ENCODE measurements around the gene ANKRD66. TPM values are rescaled to one million over a fixed set of nuclear protein-coding genes. Genes with fewer than 3 reads are reported as not detected.
"Not testable (repeated sequence)": the region's sequence is repeated elsewhere in the genome, so short reads cannot be mapped to it uniquely, and the experiment has no call there.

ANKRD66 gene
- total RNA-seq, 2 experiments from 2014 or later = not detected

- POLR2A ChIA-PET = no interaction called here
- CTCF ChIA-PET = no interaction called here
- no peak overlapping the region for H3K27ac Mint-ChIP-seq
Measured at GRCh38 chr6:46763466-46763865, 16.7 kb downstream of the ANKRD66 start.

GRCh38 chr6:46764280-46764679 is 17.5 kb downstream of the ANKRD66 start:
- H3K9me3 Mint-ChIP-seq; DNase-seq; H3K36me3 Mint-ChIP-seq (ENCODE audit: low read depth); H3K4me1 Mint-ChIP-seq; CTCF ChIA-PET; H3K27me3 Mint-ChIP-seq; H3K27ac Mint-ChIP-seq; POLR2A ChIA-PET; H3K4me3 Mint-ChIP-seq: not testable (repeated sequence)

More at GRCh38 chr6:46763466-46763865, 16.7 kb downstream of the ANKRD66 start:
- Mint-ChIP-seq H3K4me1 (no peaks in the 10 kb centered on the region), H3K9me3 (no peaks in the 10 kb centered on the region), H3K36me3 (ENCODE audit: low read depth) (no peaks in the 10 kb centered on the region), H3K4me3 (no peak overlapping the region), H3K27me3 (peaks cover 4% of the 10 kb centered on the region)
- no peak for DNase-seq

GRCh38 chr6:46764961-46765360 is 18.2 kb downstream of the ANKRD66 start:
- H3K4me3 Mint-ChIP-seq = no peak overlapping the region
- H3K36me3 Mint-ChIP-seq (ENCODE audit: low read depth) = no peaks in the 10 kb centered on the region
- H3K27ac Mint-ChIP-seq = no peak overlapping the region
- POLR2A ChIA-PET = no interaction called here
- no peaks in the 10 kb centered on the region for H3K9me3 Mint-ChIP-seq
- H3K27me3 Mint-ChIP-seq = peaks cover 4% of the 10 kb centered on the region
- CTCF ChIA-PET = no interaction called here
- no peak for DNase-seq
- no peaks in the 10 kb centered on the region for H3K4me1 Mint-ChIP-seq

- peaks cover 4% of the 10 kb centered on the region for H3K27me3 Mint-ChIP-seq
- CTCF ChIA-PET = no interaction called here
- POLR2A ChIA-PET = no interaction called here
- no peaks in the 10 kb centered on the region for H3K36me3 Mint-ChIP-seq (ENCODE audit: low read depth)
- H3K9me3 Mint-ChIP-seq = no peaks in the 10 kb centered on the region
- H3K4me1 Mint-ChIP-seq = no peaks in the 10 kb centered on the region
- H3K27ac Mint-ChIP-seq = no peak overlapping the region
- DNase-seq = no peak
- no peak overlapping the region for H3K4me3 Mint-ChIP-seq
Measured at GRCh38 chr6:46772016-46772415, 25.3 kb downstream of the ANKRD66 start.

GRCh38 chr6:46772762-46773161 is 26.0 kb downstream of the ANKRD66 start:
- H3K4me1 Mint-ChIP-seq = no peaks in the 10 kb centered on the region
- peaks cover 1% of the 10 kb centered on the region for H3K27me3 Mint-ChIP-seq
- ChIA-PET POLR2A (no interaction called here), CTCF (no interaction called here)
- H3K27ac Mint-ChIP-seq = no peak overlapping the region
- no peak for DNase-seq
- H3K9me3 Mint-ChIP-seq = no peaks in the 10 kb centered on the region
- no peaks in the 10 kb centered on the region for H3K36me3 Mint-ChIP-seq (ENCODE audit: low read depth)
- no peak overlapping the region for H3K4me3 Mint-ChIP-seq

- H3K4me3 Mint-ChIP-seq = no peak overlapping the region
- no peaks in the 10 kb centered on the region for H3K27me3 Mint-ChIP-seq
- H3K4me1 Mint-ChIP-seq = no peaks in the 10 kb centered on the region
- no peak overlapping the region for H3K27ac Mint-ChIP-seq
- POLR2A ChIA-PET = no interaction called here
- CTCF ChIA-PET = no interaction called here
- no peaks in the 10 kb centered on the region for H3K9me3 Mint-ChIP-seq
- no peak for DNase-seq
- no peaks in the 10 kb centered on the region for H3K36me3 Mint-ChIP-seq (ENCODE audit: low read depth)
Measured at GRCh38 chr6:46773201-46773855, 26.6 kb downstream of the ANKRD66 start.

- H3K4me3 Mint-ChIP-seq; CTCF ChIA-PET; DNase-seq; H3K27me3 Mint-ChIP-seq; H3K36me3 Mint-ChIP-seq (ENCODE audit: low read depth); POLR2A ChIA-PET; H3K27ac Mint-ChIP-seq; H3K9me3 Mint-ChIP-seq; H3K4me1 Mint-ChIP-seq: not testable (repeated sequence)
Measured at GRCh38 chr6:46774736-46775135, 28.0 kb downstream of the ANKRD66 start.

GRCh38 chr6:46776070-46776712 is 29.5 kb downstream of the ANKRD66 start:
- no peak for DNase-seq
- Mint-ChIP-seq H3K27me3 (no peaks in the 10 kb centered on the region), H3K4me1 (no peaks in the 10 kb centered on the region), H3K36me3 (ENCODE audit: low read depth) (no peaks in the 10 kb centered on the region), H3K27ac (no peak overlapping the region), H3K4me3 (no peak overlapping the region), H3K9me3 (no peaks in the 10 kb centered on the region)
- POLR2A ChIA-PET = no interaction called here
- CTCF ChIA-PET = no interaction called here

GRCh38 chr6:46777476-46778346 is 31.0 kb downstream of the ANKRD66 start:
- Mint-ChIP-seq H3K27me3 (no peaks in the 10 kb centered on the region), H3K9me3 (no peaks in the 10 kb centered on the region), H3K27ac (no peak overlapping the region), H3K4me1 (no peaks in the 10 kb centered on the region), H3K36me3 (ENCODE audit: low read depth) (no peaks in the 10 kb centered on the region), H3K4me3 (no peak overlapping the region)
- ChIA-PET CTCF (interaction anchor here (0.7 kb wide), 1 partner anchor 10 kb away, joined by 3 read pairs; no protein-coding TSS in a partner anchor), POLR2A (no interaction called here)
- no peak for DNase-seq

- H3K27me3 Mint-ChIP-seq = no peaks in the 10 kb centered on the region
- H3K27ac Mint-ChIP-seq = no peak overlapping the region
- no peak overlapping the region for H3K4me3 Mint-ChIP-seq
- H3K36me3 Mint-ChIP-seq (ENCODE audit: low read depth) = no peaks in the 10 kb centered on the region
- DNase-seq = no peak
- H3K9me3 Mint-ChIP-seq = no peaks in the 10 kb centered on the region
- POLR2A ChIA-PET = no interaction called here
- CTCF ChIA-PET = no interaction called here
- H3K4me1 Mint-ChIP-seq = no peaks in the 10 kb centered on the region
Measured at GRCh38 chr6:46781478-46782378, 35.0 kb downstream of the ANKRD66 start.

- H3K4me3 Mint-ChIP-seq = no peak overlapping the region
- ChIA-PET CTCF (no interaction called here), POLR2A (no interaction called here)
- H3K4me1 Mint-ChIP-seq = no peaks in the 10 kb centered on the region
- H3K27me3 Mint-ChIP-seq = no peaks in the 10 kb centered on the region
- H3K9me3 Mint-ChIP-seq = no peaks in the 10 kb centered on the region
- no peaks in the 10 kb centered on the region for H3K36me3 Mint-ChIP-seq (ENCODE audit: low read depth)
- no peak for DNase-seq
- H3K27ac Mint-ChIP-seq = no peak overlapping the region
Measured at GRCh38 chr6:46784535-46784934, 37.8 kb downstream of the ANKRD66 start.

- CTCF ChIA-PET = no interaction called here
- Mint-ChIP-seq H3K4me3 (no peak overlapping the region), H3K27me3 (no peaks in the 10 kb centered on the region), H3K27ac (no peak overlapping the region), H3K9me3 (no peaks in the 10 kb centered on the region), H3K4me1 (no peaks in the 10 kb centered on the region), H3K36me3 (ENCODE audit: low read depth) (no peaks in the 10 kb centered on the region)
- POLR2A ChIA-PET = no interaction called here
- DNase-seq = no peak
Measured at GRCh38 chr6:46787871-46788540, 41.3 kb downstream of the ANKRD66 start.

All from activated CD4-positive, alpha-beta memory T cell treated with anti-CD3 and anti-CD28 coated beads, Interleukin-2, amount 10 ng/mL, durations not matched to agents 7 days and 5 days (primary cell).